Purkinje cell (primary cell): ENCODE results near the gene USP17L27. TPM values are rescaled to one million over a fixed set of nuclear protein-coding genes. Genes with fewer than 3 reads are reported as not detected.

Experiments used
- polyA plus RNA-seq: library from polyadenylated mRNA; unstranded; fragments of >200 nt; fragmentation: Nextera tagmentation; gene quantifications from 2 replicates; pipeline ENCODE4 v1.2.1, GENCODE V29; 2014

The USP17L27 gene
- not detected in 2 replicates for polyA plus RNA-seq

GRCh38 chr4:9343848-9344247 lies at the start of gene USP17L27:
Gene USP17L27 (plus strand): TSS chr4:9344148. CDS start chr4:9344148, 0 bp downstream.

GRCh38 chr4:9324865-9325264 lies 19.1 kb upstream of the USP17L27 start, which contains the start of gene USP17L24:
Gene USP17L24 (plus strand): TSS chr4:9325165. CDS start chr4:9325165, 0 bp downstream.

GRCh38 chr4:9329611-9330010 lies 14.3 kb upstream of the USP17L27 start, which contains the start of gene USP17L25:
Gene USP17L25 (plus strand): TSS chr4:9329911. CDS start chr4:9329911, 0 bp downstream.

GRCh38 chr4:9334358-9334757 lies 9.6 kb upstream of the USP17L27 start, which contains the start of gene USP17L26:
Gene USP17L26 (plus strand): TSS chr4:9334658. CDS start chr4:9334658, 0 bp downstream.

GRCh38 chr4:9339103-9339502 lies 4.8 kb upstream of the USP17L27 start, which contains the start of gene USP17L5:
Gene USP17L5 (plus strand): TSS chr4:9339403. CDS start chr4:9339403, 0 bp downstream.

GRCh38 chr4:9348593-9348992 lies 4.6 kb downstream of the USP17L27 start, which contains the start of gene USP17L28:
Gene USP17L28 (plus strand): TSS chr4:9348893. CDS start chr4:9348893, 0 bp downstream.

GRCh38 chr4:9353338-9353737 lies 9.4 kb downstream of the USP17L27 start, which contains the start of gene USP17L29:
Gene USP17L29 (plus strand): TSS chr4:9353638. CDS start chr4:9353638, 0 bp downstream.

GRCh38 chr4:9362829-9363228 lies 18.9 kb downstream of the USP17L27 start, which contains the start of gene USP17L30:
Gene USP17L30 (plus strand): TSS chr4:9363129. CDS start chr4:9363129, 0 bp downstream.

Other genes with a start within 250 kb of the USP17L27 start
- gene FAM90A26, start 173.7 kb upstream of the USP17L27 start, polyA plus RNA-seq: 0.13 TPM in 1 of 2 replicates, not detected in the other
- gene USP17L10, start 133.5 kb upstream of the USP17L27 start, polyA plus RNA-seq: not detected in 2 replicates
- gene USP17L11, start 128.7 kb upstream of the USP17L27 start, polyA plus RNA-seq: not detected in 2 replicates
- gene USP17L12, start 124.0 kb upstream of the USP17L27 start, polyA plus RNA-seq: not detected in 2 replicates
- gene USP17L13, start 119.3 kb upstream of the USP17L27 start, polyA plus RNA-seq: not detected in 2 replicates
- gene USP17L15, start 109.8 kb upstream of the USP17L27 start, polyA plus RNA-seq: not detected in 2 replicates
- not detected in 2 replicates for gene USP17L17, start 100.3 kb upstream of the USP17L27 start, polyA plus RNA-seq
- gene USP17L18, start 95.5 kb upstream of the USP17L27 start, polyA plus RNA-seq: not detected in 2 replicates
- gene USP17L19, start 90.8 kb upstream of the USP17L27 start, polyA plus RNA-seq: not detected in 2 replicates
- gene USP17L20, start 86.0 kb upstream of the USP17L27 start, polyA plus RNA-seq: not detected in 2 replicates
- gene USP17L21, start 81.3 kb upstream of the USP17L27 start, polyA plus RNA-seq: not detected in 2 replicates
- gene USP17L22, start 76.5 kb upstream of the USP17L27 start, polyA plus RNA-seq: not detected in 2 replicates
- not detected in 2 replicates for gene USP17L24, start 19.0 kb upstream of the USP17L27 start, polyA plus RNA-seq
- gene USP17L25, start 14.2 kb upstream of the USP17L27 start, polyA plus RNA-seq: not detected in 2 replicates
- not detected in 2 replicates for gene USP17L26, start 9.5 kb upstream of the USP17L27 start, polyA plus RNA-seq
- gene USP17L5, start 4.7 kb upstream of the USP17L27 start, polyA plus RNA-seq: not detected in 2 replicates
- not detected in 2 replicates for gene USP17L28, start 4.7 kb downstream of the USP17L27 start, polyA plus RNA-seq
- gene USP17L29, start 9.5 kb downstream of the USP17L27 start, polyA plus RNA-seq: not detected in 2 replicates
- not detected in 2 replicates for gene USP17L30, start 19.0 kb downstream of the USP17L27 start, polyA plus RNA-seq
- not detected in 2 replicates for gene DEFB131A, start 100.3 kb downstream of the USP17L27 start, polyA plus RNA-seq